Peyer's patch (tissue), 4 donors: Measurements from ENCODE around the gene MBNL2.

Experiments used
- CTCF ChIP-seq, 6 experiments: fragments of 450-650 bp in 4 of 6; fragments of 200-600 bp in 2 of 6; sonication (generic) in 1 of 6; IDR thresholded peaks; one replicate each; pipeline ENCODE4 v1.5.1; 2017 to 2019; ENCODE audit warnings: antibody characterized with exemption in 6 of 6, mild to moderate bottlenecking in 3 of 6, moderate library complexity in 1 of 6
- POLR2A ChIP-seq, 2 donors: fragments of 450-650 bp; IDR thresholded peaks; one replicate each; pipeline ENCODE4 v1.5.1; 2017; ENCODE audit warnings: antibody characterized with exemption in 2 of 2, mild to moderate bottlenecking in 2 of 2, moderate library complexity in 2 of 2

- TF ChIP-seq CTCF (IDR thresholded peaks at IDR 0.05) (no peak), POLR2A (IDR thresholded peaks at IDR 0.05) (no peak)
Observed at GRCh38 chr13:97301382-97302095, 79.4 kb downstream of the MBNL2 start.
